Endothelial cell (in vitro differentiated cells): ENCODE data around the gene ADAMTSL2. TPM values are rescaled to one million over a fixed set of nuclear protein-coding genes. Genes with fewer than 3 reads are reported as not detected.
A peak's percentile ranks its signal among the peaks of the same experiment; 100 is the strongest.

Source experiments
- DNase-seq: peaks from one replicate; pipeline ENCODE4 v3.0.0; 2021; ENCODE audit warnings: low spot score
- H3K27ac Mint-ChIP-seq: one replicate; pipeline ENCODE4 v1.8.0; 2021; ENCODE audit warnings: mixed read lengths, inconsistent platforms; ENCODE audit not compliant: unreplicated experiment
- H3K27me3 Mint-ChIP-seq: one replicate; pipeline ENCODE4 v1.8.0; 2021; ENCODE audit warnings: mild to moderate bottlenecking, moderate library complexity, mixed read lengths, inconsistent platforms; ENCODE audit not compliant: unreplicated experiment
- H3K36me3 Mint-ChIP-seq: one replicate; pipeline ENCODE4 v1.8.0; 2021; ENCODE audit warnings: mild to moderate bottlenecking, low read depth, mixed read lengths, inconsistent platforms; ENCODE audit not compliant: unreplicated experiment
- H3K4me1 Mint-ChIP-seq: one replicate; pipeline ENCODE4 v1.8.0; 2021; ENCODE audit warnings: mild to moderate bottlenecking, mixed read lengths, inconsistent platforms; ENCODE audit not compliant: unreplicated experiment
- H3K4me3 Mint-ChIP-seq: one replicate; pipeline ENCODE4 v1.8.0; 2021; ENCODE audit warnings: mild to moderate bottlenecking, mixed read lengths, inconsistent platforms; ENCODE audit not compliant: unreplicated experiment
- H3K9me3 Mint-ChIP-seq: one replicate; pipeline ENCODE4 v1.8.0; 2021; ENCODE audit warnings: mixed read lengths, inconsistent platforms; ENCODE audit not compliant: unreplicated experiment
- total RNA-seq: library from RNA; stranded (reverse); fragmentation: NEBNext Ultra II Directional; extraction: Animal tissue kit (Norgen Biotek cat#: 25700); gene quantifications from one replicate; pipeline ENCODE4 v1.2.1, GENCODE V29; 2021; ENCODE audit not compliant: unreplicated experiment
- TF ChIP-seq, protein P1 (sequence below): fragments of 200-600 bp; sonication (generic); IDR thresholded peaks from one replicate; pipeline ENCODE4 v1.5.0; 2021; ENCODE audit warnings: antibody characterized with exemption; ENCODE audit not compliant: unreplicated experiment

ADAMTSL2 gene
- total RNA-seq, 1 donor from 2014 or later = 5.9 TPM

DNA sequence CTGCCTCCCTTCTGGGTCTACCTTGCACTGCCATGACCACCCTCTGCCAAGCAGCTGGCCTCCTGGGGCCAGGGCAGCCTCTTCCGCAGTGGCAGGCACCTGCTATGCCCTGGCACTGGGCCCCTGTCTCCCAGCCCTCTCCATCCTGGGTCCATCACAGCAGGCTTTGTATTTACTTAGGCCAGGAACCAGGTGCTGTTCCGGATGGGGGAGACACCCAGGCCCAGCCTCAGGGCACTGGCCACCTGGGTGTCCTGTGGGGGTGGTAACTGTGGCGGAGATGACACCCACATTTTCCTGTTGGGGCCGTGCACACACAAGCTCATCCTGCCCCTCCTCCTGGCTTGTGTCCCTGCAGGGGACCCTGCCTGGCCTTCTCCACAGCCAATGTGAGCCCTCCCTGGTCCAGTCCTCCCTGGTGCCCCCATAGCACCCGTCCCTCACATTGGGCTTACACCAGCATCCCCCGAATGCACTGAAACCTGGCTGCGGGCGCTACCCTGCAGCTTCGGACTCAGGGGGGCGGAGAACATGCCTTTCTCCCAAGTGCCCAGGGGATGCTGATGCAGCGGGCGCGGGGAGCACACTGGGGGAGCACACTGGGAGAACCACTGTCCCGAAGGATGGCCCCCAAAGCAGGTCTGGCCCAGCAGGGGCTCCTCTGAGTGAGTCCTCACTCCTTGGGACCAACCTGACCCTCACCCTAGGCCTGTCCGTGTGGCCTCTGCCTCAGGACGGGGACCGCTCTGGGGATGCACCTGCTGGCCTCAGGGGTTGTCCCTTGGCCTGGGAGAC lies 56.8 kb downstream of the ADAMTSL2 start:
- H3K27me3 Mint-ChIP-seq = peaks cover 11% of the 10 kb centered on the region
- H3K36me3 Mint-ChIP-seq = peaks cover 6% of the 10 kb centered on the region
- H3K4me1 Mint-ChIP-seq = no peaks in the 10 kb centered on the region
- no peak overlapping the region for H3K4me3 Mint-ChIP-seq
- DNase-seq = no peak
- H3K9me3 Mint-ChIP-seq = no peaks in the 10 kb centered on the region
- H3K27ac Mint-ChIP-seq = no peak overlapping the region
- TF ChIP-seq, protein P1, sequence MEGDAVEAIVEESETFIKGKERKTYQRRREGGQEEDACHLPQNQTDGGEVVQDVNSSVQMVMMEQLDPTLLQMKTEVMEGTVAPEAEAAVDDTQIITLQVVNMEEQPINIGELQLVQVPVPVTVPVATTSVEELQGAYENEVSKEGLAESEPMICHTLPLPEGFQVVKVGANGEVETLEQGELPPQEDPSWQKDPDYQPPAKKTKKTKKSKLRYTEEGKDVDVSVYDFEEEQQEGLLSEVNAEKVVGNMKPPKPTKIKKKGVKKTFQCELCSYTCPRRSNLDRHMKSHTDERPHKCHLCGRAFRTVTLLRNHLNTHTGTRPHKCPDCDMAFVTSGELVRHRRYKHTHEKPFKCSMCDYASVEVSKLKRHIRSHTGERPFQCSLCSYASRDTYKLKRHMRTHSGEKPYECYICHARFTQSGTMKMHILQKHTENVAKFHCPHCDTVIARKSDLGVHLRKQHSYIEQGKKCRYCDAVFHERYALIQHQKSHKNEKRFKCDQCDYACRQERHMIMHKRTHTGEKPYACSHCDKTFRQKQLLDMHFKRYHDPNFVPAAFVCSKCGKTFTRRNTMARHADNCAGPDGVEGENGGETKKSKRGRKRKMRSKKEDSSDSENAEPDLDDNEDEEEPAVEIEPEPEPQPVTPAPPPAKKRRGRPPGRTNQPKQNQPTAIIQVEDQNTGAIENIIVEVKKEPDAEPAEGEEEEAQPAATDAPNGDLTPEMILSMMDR = no peak

- H3K36me3 Mint-ChIP-seq = peaks cover 8% of the 10 kb centered on the region
- no peak overlapping the region for H3K27ac Mint-ChIP-seq
- peaks cover 11% of the 10 kb centered on the region for H3K27me3 Mint-ChIP-seq
- no peak overlapping the region for H3K4me3 Mint-ChIP-seq
- no peaks in the 10 kb centered on the region for H3K4me1 Mint-ChIP-seq
- TF ChIP-seq, protein P1 = no peak
- no peak for DNase-seq
- peaks cover 3% of the 10 kb centered on the region for H3K9me3 Mint-ChIP-seq
Measured at GRCh38 chr9:133591985-133592384, 57.5 kb downstream of the ADAMTSL2 start.

GRCh38 chr9:133592731-133593409 lies 58.4 kb downstream of the ADAMTSL2 start:
- TF ChIP-seq, protein P1 = no peak
- Mint-ChIP-seq H3K4me3 (no peak overlapping the region), H3K4me1 (no peaks in the 10 kb centered on the region), H3K27ac (peak overlapping the region; percentile 59), H3K9me3 (peaks cover 10% of the 10 kb centered on the region), H3K27me3 (peaks cover 14% of the 10 kb centered on the region), H3K36me3 (peaks cover 15% of the 10 kb centered on the region)
- no peak for DNase-seq

DNA sequence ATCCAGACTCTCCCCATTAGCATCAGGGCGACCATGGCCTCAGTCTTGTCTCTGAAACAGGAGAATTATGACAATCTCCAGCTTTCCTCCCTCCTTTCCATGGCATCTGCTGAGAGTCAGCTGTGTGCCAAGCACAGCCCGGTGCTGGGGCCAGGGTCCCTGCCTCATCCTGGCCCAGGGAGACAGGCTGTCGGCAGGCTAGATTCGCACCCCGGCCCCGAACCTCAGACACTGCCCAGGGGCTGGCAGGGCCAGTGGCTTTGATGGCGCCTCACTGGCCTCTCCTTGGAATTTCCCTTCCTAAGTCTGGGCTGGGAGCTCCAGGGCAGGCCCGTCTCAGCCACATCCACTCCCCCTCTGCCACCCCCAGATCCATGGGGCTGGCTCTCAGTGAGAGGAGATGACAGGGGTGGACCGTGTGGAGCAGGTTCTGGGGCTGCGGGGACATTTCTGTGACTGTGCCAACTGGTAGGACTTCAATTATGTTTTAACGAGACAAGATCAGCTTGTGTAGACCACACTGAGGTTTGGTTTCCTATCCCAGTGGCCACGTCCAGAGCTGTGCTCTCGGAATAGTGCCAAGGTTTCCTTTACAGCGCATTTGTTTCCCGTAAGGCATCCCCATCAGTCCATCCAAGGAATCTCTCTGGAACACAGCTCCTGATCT lies 59.2 kb downstream of the ADAMTSL2 start:
- Mint-ChIP-seq H3K27me3 (peaks cover 9% of the 10 kb centered on the region), H3K9me3 (peaks cover 10% of the 10 kb centered on the region), H3K27ac (no peak overlapping the region), H3K4me1 (no peaks in the 10 kb centered on the region), H3K4me3 (no peak overlapping the region), H3K36me3 (peaks cover 9% of the 10 kb centered on the region)
- TF ChIP-seq, protein P1 = no peak
- DNase-seq = no peak
